ENCODE measurements around the gene ALG8.
A peak's percentile ranks its signal among the peaks of the same experiment; 100 is the strongest.
"Not testable (repeated sequence)": the region's sequence is repeated elsewhere in the genome, so short reads cannot be mapped to it uniquely, and the experiment has no call there.

ALG8 gene

DNA sequence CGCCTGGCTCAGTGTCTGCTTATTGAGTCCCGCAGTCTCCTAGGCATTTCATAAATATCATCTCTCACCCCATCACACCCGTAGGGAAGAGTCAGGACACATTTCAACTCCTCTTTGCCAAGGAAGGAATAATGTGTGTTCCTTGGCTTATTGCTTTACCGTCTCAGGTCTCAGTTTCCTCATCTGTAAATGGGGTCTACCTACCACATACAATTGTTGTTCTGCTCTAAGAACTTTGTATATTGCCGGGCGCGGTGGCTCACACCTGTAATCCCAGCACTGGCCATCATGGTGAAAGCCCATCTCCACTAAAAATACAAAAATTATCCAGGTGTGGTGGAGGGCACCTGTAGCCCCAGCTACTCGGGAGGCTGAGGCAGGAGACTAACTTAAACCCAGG lies 78.9 kb downstream of the ALG8 start:
- in situ Hi-C loops (cut with HindIII; ENCODE audit: low pct_ligation_motif_present, low pct_unique_long_range_greater_than_20kb, low sequenced_read_pairs): no loop called here
- no peak for DNase-seq

DNA sequence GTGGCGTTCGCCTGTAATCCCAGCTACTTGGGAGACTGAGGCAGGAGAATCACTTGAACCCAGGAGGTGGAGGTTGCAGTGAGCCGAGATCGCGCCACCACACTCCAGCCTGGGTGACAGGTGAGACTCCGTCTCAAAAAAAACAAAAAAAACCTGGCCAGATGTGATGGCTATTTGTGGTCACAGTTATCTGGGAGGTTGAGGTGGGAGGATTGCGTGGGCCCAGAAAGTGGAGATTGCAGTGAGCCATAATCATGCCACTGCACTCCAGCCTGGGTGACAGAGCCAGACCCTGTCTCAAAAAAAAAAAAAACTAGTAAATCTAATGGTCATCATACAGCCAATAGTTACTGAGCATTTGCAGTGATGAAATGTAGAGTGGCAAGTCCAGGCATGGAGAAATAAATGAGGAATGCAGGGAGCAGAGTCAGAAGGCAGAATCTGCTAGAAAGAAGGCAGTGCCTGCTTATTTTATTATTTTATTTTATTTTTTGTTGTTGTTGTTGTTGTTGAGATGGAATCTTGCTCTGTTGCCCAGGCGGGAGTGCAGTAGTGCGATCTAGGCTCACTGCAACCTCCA lies 79.6 kb downstream of the ALG8 start:
- DNase-seq: not testable (repeated sequence)

DNA sequence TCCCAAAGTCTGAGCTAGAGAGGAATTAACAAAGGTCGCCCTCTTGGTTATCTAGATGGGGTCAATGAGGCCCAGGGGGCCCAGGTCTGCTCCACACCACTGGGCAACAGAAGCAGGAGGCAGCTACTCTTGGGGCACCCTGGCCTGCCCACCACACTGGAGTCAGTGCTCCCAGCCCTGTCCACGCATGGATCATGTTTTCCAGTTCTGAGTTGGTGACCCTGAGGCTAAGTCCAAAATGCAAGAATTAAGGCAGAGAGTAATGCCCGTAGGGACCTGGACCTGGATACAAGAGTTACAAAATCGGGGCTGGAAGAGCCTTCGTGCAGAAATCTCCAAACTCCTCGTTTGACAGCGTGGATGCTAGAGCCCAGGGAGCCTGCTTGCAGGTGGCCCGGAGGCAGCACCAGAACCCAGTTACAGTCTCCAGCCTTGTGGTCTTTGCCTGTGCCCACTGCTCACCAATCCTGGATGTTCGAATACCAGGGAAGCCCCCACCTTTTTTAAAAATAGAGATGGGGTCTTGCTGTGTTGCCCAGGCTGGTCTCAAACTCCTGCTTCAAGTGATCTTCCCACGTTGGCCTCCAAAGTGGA lies 81.9 kb downstream of the ALG8 start:
- in situ Hi-C loops (cut with HindIII; ENCODE audit: low pct_ligation_motif_present, low pct_unique_long_range_greater_than_20kb, low sequenced_read_pairs): no loop called here
- DNase-seq: no peak

More for the DNA sequence above, 79.6 kb downstream of the ALG8 start:
- in situ Hi-C loops (cut with HindIII; ENCODE audit: low pct_ligation_motif_present, low pct_unique_long_range_greater_than_20kb, low sequenced_read_pairs): not testable (repeated sequence)

DNA sequence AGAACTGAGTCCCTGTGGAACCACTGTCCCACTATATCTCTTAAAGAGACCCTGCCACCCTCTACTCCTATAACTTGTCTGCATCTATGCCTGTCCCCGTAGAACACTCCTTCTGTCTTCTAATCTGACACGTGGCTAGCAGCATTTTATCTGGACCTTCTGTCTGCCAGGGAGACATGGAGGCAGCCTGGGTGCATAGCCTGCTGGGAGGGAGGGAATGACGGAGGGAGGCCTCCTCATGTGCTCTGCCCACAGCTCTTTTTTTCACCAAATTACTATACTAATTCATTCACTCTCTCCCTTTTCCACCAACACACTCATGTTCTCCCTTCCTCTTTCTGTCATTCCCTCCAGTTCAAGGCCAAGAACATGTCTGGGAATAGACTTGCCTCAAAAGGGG lies 83.3 kb downstream of the ALG8 start:
- in situ Hi-C loops (cut with HindIII; ENCODE audit: low pct_ligation_motif_present, low pct_unique_long_range_greater_than_20kb, low sequenced_read_pairs): no loop called here
- DNase-seq: no peak

DNA sequence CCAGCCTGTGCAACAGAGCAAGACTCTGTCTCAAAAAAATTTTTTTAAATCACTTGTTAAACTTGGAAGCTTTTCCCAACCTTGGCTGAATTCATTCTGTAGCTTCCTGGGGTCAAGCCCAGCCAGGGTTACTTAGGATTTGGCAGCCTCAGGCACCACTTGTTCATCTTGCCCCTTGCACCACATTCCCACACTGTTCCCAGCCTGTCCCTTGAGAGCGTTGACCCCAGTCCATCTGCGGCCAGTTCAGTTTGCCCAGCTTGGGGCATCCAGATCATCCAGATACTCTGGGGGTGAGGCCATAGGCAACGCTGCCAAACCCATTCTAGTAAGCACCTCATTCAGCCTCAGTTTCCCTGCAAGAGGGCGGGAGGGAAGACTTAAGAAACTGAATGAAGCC lies 84.5 kb downstream of the ALG8 start:
- in situ Hi-C loops (cut with HindIII; ENCODE audit: low pct_ligation_motif_present, low pct_unique_long_range_greater_than_20kb, low sequenced_read_pairs): no loop called here
- DNase-seq: no peak

DNA sequence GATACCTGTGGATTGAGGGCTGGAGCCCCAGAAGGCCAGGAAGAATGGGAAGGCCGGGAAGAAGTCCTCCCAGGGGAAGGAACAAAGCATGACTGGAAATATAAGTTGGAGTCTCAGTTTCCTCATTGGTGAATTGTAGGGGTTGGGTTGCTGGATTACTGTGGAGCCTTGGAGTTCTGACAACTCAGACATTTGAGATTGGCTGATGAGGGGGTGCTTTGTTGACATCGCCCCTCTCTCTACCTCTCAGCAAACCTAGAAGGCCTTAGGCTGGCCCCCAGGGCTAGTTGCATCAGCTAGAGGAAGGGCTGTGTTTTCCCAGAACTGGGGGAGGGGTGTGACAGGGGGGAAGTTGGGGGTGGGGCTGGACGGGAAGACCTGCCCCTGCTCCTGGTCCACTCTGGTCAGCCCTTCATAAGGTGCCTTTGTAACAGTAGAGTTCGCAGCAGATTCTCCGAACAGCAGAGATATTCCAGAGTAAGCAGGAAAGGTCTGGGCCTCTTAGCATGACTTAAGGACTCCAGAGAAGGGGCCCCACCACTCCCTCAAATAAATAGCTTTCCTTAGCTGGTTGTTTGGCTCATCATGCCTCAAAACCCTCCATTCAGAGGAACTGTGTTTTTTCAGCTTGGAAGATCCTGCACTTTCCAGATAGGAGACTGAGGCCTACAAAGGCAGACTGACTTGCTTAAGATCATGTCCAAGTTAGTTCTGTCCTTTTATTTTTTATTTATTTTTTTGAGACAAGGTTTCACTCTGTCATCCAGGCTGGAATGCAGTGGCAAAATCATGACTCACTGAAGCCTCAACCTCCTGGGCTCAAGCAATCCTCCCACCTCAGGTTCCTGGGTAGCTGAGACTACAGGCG lies 88.2 kb downstream of the ALG8 start:
- peak; percentile 39 for DNase-seq
- in situ Hi-C loops (cut with HindIII; ENCODE audit: low pct_ligation_motif_present, low pct_unique_long_range_greater_than_20kb, low sequenced_read_pairs): no loop called here

All from ACHN (cell line).